HEK293T (cell line): ENCODE measurements around the gene CBLN3.

Experiments
- CTCF ChIA-PET: fragments of 350-600 bp; formaldehyde crosslinking; extraction: SDS; loops from one replicate; lab custom pipeline; 2021; ENCODE audit warnings: antibody characterized with exemption, inconsistent platforms; lab: Yijun Ruan, JAX
- POLR2A ChIA-PET: fragments of 350-600 bp; formaldehyde crosslinking; extraction: SDS; loops from one replicate; lab custom pipeline; 2020; ENCODE audit warnings: antibody characterized with exemption, inconsistent platforms; lab: Yijun Ruan, JAX
- DNase-seq: peaks from one replicate; pipeline ENCODE4 v3.0.0; 2012; ENCODE audit warnings: mixed read lengths; ENCODE audit errors: extremely low spot score
- ARNT ChIP-seq: fragments of 450-650 bp; IDR thresholded peaks from 2 replicates; pipeline ENCODE4 v1.6.1; 2017; ENCODE audit warnings: mild to moderate bottlenecking
- BHLHE40 ChIP-seq: fragments of 450-650 bp; IDR thresholded peaks from 2 replicates; pipeline ENCODE4 v1.6.1; 2016; ENCODE audit warnings: mild to moderate bottlenecking, moderate library complexity, borderline replicate concordance
- CTBP1 ChIP-seq: fragments of 450-650 bp; IDR thresholded peaks from 2 replicates; pipeline ENCODE4 v1.6.1; 2016; ENCODE audit warnings: borderline replicate concordance
- ELF4 ChIP-seq: fragments of 450-650 bp; IDR thresholded peaks from 2 replicates; pipeline ENCODE4 v1.6.1; 2017; ENCODE audit warnings: antibody characterized with exemption
- FOXA1 ChIP-seq: fragments of 450-650 bp; IDR thresholded peaks from 2 replicates; pipeline ENCODE4 v1.6.1; 2016; ENCODE audit warnings: mild to moderate bottlenecking
- FOXK2 ChIP-seq: fragments of 450-650 bp; IDR thresholded peaks from 2 replicates; pipeline ENCODE4 v1.6.1; 2016; ENCODE audit warnings: mild to moderate bottlenecking
- FOXM1 ChIP-seq: fragments of 450-650 bp; IDR thresholded peaks from 2 replicates; pipeline ENCODE4 v1.6.1; 2017; ENCODE audit warnings: mild to moderate bottlenecking, borderline replicate concordance
- HDGF ChIP-seq: fragments of 450-650 bp; IDR thresholded peaks from 2 replicates; pipeline ENCODE4 v1.6.1; 2017; ENCODE audit warnings: antibody characterized with exemption, borderline replicate concordance
- L3MBTL2 ChIP-seq: fragments of 450-650 bp; conservative IDR thresholded peaks from 2 replicates; pipeline ENCODE4 v1.6.1; 2016; ENCODE audit warnings: mild to moderate bottlenecking
- LEF1 ChIP-seq: fragments of 450-650 bp; IDR thresholded peaks from 2 replicates; pipeline ENCODE4 v1.6.1; 2017; ENCODE audit warnings: mild to moderate bottlenecking, borderline replicate concordance
- NFRKB ChIP-seq: fragments of 450-650 bp; IDR thresholded peaks from 2 replicates; pipeline ENCODE4 v1.6.1; 2016; ENCODE audit warnings: mild to moderate bottlenecking, moderate library complexity
- SP1 ChIP-seq: fragments of 450-650 bp; IDR thresholded peaks from 2 replicates; pipeline ENCODE4 v1.6.1; 2017
- SUZ12 ChIP-seq: fragments of 450-650 bp; IDR thresholded peaks from 2 replicates; pipeline ENCODE4 v1.6.1; 2016; ENCODE audit warnings: mild to moderate bottlenecking
- TARDBP ChIP-seq: fragments of 450-650 bp; IDR thresholded peaks from 2 replicates; pipeline ENCODE4 v1.6.1; 2016
- ZNF384 ChIP-seq: fragments of 450-650 bp; IDR thresholded peaks from 2 replicates; pipeline ENCODE4 v1.6.1; 2016
- TF ChIP-seq, protein P1 (sequence below): fragments of 450-650 bp; IDR thresholded peaks from 2 replicates; pipeline ENCODE4 v1.6.1; 2016

Gene CBLN3

DNA sequence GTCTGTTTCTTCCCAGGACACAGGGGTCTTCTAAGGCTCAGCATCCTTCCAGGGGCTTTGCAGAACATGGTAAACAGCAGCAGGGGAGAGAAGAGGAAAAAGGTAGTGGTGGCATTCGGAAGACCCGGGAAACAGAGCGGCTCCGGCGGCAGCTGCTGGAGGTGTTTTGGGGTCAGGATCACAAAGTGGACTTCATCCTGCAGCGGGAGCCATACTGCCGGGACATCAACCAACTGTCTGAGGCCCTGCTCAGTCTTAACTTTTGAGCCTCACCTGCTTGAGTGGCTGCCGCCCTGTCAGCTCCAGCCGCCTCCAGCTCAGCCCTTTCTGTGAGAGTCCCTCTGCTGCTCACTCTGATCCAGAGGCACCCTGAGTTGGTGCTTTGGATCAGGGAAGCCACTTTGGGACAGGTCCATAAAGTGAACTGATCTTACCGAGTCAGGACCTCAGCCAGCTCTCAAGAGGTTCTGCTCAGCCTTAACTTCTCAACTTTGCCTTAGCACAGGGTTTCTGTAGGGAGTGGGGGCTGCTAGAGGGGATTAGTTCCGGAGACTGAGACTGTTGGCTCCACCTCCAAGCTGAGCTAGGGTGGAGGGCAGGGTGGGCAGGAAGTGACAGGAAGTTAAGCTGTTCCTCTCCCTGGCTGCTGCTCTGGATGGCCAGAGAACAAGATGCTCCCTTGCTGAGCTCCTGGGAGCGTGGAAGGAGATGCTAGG lies 7.7 kb upstream of the CBLN3 start:
- no peak for DNase-seq
- ChIA-PET CTCF (interaction anchor here (0.5 to 3.5 kb wide), 14 partner anchors 67 to 323 kb away, joined by 3 to 25 read pairs (median 4); partner anchors contain the start of genes CIDEB and RIPK3), POLR2A (interaction anchor here (0.9 to 1.8 kb wide), 12 partner anchors 14 to 194 kb away, joined by 3 to 8 read pairs (median 4); partner anchors contain the start of genes DHRS1, NOP9 and TINF2)
- no peak for TF ChIP-seq ZNF384
- TF ChIP-seq, protein P1, sequence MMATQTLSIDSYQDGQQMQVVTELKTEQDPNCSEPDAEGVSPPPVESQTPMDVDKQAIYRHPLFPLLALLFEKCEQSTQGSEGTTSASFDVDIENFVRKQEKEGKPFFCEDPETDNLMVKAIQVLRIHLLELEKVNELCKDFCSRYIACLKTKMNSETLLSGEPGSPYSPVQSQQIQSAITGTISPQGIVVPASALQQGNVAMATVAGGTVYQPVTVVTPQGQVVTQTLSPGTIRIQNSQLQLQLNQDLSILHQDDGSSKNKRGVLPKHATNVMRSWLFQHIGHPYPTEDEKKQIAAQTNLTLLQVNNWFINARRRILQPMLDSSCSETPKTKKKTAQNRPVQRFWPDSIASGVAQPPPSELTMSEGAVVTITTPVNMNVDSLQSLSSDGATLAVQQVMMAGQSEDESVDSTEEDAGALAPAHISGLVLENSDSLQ = no peak
- no peak for TF ChIP-seq NFRKB

DNA sequence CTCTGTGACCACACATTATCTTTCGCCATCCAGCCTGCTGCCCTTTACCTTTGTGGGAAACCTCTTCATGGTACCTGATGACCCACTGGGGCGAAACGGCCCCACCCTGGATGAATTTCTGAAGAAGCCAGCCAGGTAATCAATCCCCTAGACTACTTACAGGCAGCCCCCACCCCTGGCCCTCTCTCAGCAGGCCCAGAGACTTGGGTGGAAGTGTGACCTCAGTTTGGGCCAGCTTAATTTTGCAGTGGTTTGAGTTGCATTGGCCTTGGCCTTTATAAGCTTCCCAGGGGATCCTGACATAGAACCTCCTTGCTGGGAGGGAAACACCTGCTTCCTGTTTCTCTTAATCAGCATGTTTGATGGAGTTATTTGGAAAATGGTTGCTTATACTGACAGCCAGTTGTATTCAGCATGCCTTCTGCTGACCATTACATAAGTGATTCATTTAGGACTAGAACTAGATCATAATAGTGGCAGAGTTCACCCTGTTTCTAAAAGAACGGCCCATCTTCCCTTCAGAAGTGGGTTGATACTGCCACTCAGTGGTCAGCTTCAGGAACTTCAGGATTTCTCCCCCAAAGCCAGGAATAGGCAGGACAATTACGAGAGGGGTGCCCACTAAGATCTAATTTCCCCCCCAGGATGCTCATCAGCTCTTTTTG lies 7.0 kb upstream of the CBLN3 start:
- ChIA-PET CTCF (interaction anchor here (0.5 to 3.5 kb wide), 19 partner anchors 14 to 323 kb away, joined by 3 to 25 read pairs (median 4); partner anchors contain the start of genes CIDEB and RIPK3), POLR2A (interaction anchor here (0.9 to 1.8 kb wide), 9 partner anchors 13 to 194 kb away, joined by 3 to 8 read pairs (median 4); partner anchors contain the start of genes DHRS1, NOP9 and TINF2)
- DNase-seq = peak; percentile 65
- TF ChIP-seq, protein P1 = no peak
- TF ChIP-seq L3MBTL2 (no peak), CTBP1 (no peak), ZNF384 (no peak), FOXK2 (no peak), FOXA1 (no peak), ELF4 (no peak), NFRKB (no peak), TARDBP (no peak), LEF1 (no peak), ARNT (no peak), SP1 (no peak)

DNA sequence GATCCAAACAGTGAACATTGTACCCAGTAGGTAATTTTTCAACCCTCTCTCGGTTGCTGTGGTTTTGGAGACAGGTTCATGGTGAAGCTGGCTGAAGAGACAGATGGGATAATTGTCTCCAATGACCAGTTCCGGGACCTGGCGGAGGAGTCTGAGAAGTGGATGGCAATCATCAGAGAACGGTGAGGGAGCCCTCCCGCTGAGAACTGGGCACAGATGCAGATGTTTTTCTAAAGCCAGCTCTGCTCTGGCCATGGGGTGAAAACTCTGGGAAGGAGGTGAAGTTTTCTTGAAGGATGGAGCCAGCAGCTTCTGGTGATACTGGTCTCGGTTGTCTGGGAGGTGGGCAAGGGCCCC lies 6.5 kb upstream of the CBLN3 start:
- TF ChIP-seq SUZ12 (no peak), FOXA1 (no peak)
- DNase-seq = no peak
- CTCF ChIA-PET = interaction anchor here (0.6 to 3.5 kb wide), 15 partner anchors 13 to 139 kb away, joined by 3 to 25 read pairs (median 4); partner anchors contain the start of genes CIDEB and RIPK3
- POLR2A ChIA-PET = interaction anchor here (0.9 to 1.3 kb wide), 5 partner anchors 74 to 193 kb away, joined by 3 to 5 read pairs (median 4); partner anchors contain the start of gene TINF2

DNA sequence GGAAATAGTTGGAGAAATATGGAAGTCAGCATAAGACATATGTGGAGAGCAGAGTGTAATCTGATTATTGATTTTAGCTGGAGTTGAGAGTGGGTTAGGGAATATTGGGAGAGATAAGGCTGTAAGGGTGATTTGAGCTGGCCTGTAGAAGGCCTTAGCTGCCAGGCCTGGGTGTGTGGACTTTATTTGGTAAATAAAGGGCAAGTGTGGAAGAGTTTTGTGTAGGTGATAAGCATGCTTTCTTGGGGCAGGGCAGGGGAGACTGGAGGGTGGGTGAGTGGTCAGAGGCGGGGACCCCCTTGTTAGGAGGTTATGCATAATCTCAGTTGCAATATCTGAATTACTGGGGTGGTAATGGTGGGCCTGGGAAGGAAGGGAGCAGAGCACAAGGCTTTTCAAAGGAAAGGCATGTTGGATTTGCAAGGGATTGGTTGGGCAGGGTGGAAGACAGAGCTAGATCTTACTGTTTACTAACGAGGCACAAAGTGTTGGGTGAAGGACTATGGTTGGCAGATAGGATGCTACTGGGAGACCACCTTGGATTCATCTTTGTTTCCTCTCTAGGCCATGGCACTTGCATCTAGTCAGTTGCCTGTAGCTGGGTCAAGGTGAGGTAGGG lies 5.8 kb upstream of the CBLN3 start:
- ChIA-PET POLR2A (interaction anchor here (0.9 kb wide), 1 partner anchor 192 kb away, joined by 3 read pairs; the partner anchor contains the start of gene TINF2), CTCF (interaction anchor here (1.0 to 3.5 kb wide), 6 partner anchors 16 to 128 kb away, joined by 3 to 25 read pairs (median 13); partner anchors contain the start of gene CIDEB)
- DNase-seq = no peak
- TF ChIP-seq CTBP1 (no peak), ELF4 (no peak), LEF1 (no peak)

DNA sequence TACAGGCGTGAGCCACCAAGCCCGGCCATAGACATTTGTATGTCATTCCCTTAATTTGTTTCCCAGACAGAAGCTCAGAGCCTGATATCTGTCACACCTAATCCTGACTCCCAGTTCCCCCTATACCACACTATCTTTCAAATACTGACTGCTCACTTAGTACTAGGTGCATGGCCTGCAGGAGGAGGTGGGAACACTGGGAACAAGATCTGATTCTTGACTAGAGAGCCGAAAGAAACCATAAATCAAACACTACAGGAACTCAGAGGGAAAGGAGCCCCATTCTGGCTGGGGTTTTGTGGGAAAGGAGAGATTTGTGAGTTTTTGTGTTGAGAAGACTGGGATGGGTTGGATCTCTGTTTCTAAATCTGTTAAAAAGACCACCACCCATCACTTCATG lies 5.2 kb upstream of the CBLN3 start:
- CTCF ChIA-PET = no interaction called here

DNA sequence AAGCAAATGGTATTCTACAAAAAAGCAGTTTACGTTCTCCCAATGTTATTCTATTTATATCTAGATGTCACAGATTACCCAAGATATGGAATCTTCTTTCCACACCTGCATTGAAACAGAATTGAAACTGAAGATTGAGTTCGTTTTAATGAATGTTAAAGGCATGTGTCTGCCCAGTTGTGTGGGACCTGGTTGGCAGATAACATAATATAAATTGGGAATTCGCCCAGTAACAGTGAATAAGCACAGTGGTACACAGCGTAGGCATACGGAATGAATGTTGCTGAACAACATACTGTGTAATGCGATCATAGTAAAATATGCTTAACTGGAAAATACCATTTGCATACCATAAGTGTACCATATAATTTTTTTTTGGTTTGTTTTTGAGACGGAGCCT lies 4.6 kb upstream of the CBLN3 start:
- POLR2A ChIA-PET = interaction anchor here (2.9 kb wide), 1 partner anchor 68 kb away, joined by 28 read pairs; no protein-coding TSS in a partner anchor
- CTCF ChIA-PET = no interaction called here
- no peak for DNase-seq
- TF ChIP-seq ZNF384 (no peak), ELF4 (no peak), FOXA1 (no peak), FOXM1 (no peak), CTBP1 (no peak), SP1 (no peak), L3MBTL2 (no peak), FOXK2 (no peak), HDGF (no peak)
- TF ChIP-seq, protein P1 = no peak

More for the DNA sequence above, 5.2 kb upstream of the CBLN3 start:
- TF ChIP-seq ELF4 = no peak
- no peak for TF ChIP-seq CTBP1
- TF ChIP-seq HDGF = no peak
- no peak for TF ChIP-seq SUZ12
- no peak for TF ChIP-seq NFRKB
- no peak for TF ChIP-seq ARNT
- no peak for TF ChIP-seq ZNF384
- TF ChIP-seq, protein P1 = no peak
- no peak for TF ChIP-seq FOXM1
- no peak for TF ChIP-seq TARDBP
- no peak for TF ChIP-seq FOXA1
- TF ChIP-seq BHLHE40 = no peak
- POLR2A ChIA-PET = no interaction called here
- DNase-seq = no peak
